ENCODE measurements around the gene NLGN2. TPM values are rescaled to one million over a fixed set of nuclear protein-coding genes. Genes with fewer than 3 reads are reported as not detected.

NLGN2 gene
- polyA plus RNA-seq, 4 donors, result 22.8 to 32.6 (median 24.9) TPM

GRCh38 chr17:7460850-7461660 is 53.4 kb downstream of the NLGN2 start:
- DNase-seq (ENCODE audit: low read depth in 4 of 4, low spot score in 3 of 4), result no peak

- DNase-seq (ENCODE audit: low read depth in 4 of 4, low spot score in 3 of 4), result no peak
Observed at GRCh38 chr17:7462474-7463371, 55.1 kb downstream of the NLGN2 start.

- DNase-seq (ENCODE audit: low read depth in 4 of 4, low spot score in 3 of 4), result no peak
Observed at GRCh38 chr17:7463372-7463846, 55.8 kb downstream of the NLGN2 start.

- no peak for DNase-seq (ENCODE audit: low read depth in 4 of 4, low spot score in 3 of 4)
Observed at GRCh38 chr17:7464081-7464480, 56.4 kb downstream of the NLGN2 start.

GRCh38 chr17:7465597-7466275 is 58.1 kb downstream of the NLGN2 start:
- no peak for DNase-seq (ENCODE audit: low read depth in 4 of 4, low spot score in 3 of 4)

- DNase-seq (ENCODE audit: low read depth in 4 of 4, low spot score in 3 of 4), result no peak
Observed at GRCh38 chr17:7466318-7466638, 58.6 kb downstream of the NLGN2 start.

- DNase-seq (ENCODE audit: low read depth in 4 of 4, low spot score in 3 of 4), result no peak
Observed at GRCh38 chr17:7466639-7467341, 59.1 kb downstream of the NLGN2 start.

GRCh38 chr17:7467498-7467897 is 59.9 kb downstream of the NLGN2 start:
- no peak for DNase-seq (ENCODE audit: low read depth in 4 of 4, low spot score in 3 of 4)

- no peak for DNase-seq (ENCODE audit: low read depth in 4 of 4, low spot score in 3 of 4)
Observed at GRCh38 chr17:7468290-7468689, 60.6 kb downstream of the NLGN2 start.

- no peak for DNase-seq (ENCODE audit: low read depth in 4 of 4, low spot score in 3 of 4)
Observed at GRCh38 chr17:7468804-7469389, 61.3 kb downstream of the NLGN2 start.

Other genes starting within 250 kb of the NLGN2 start
- 1 to 10 TPM; 4.6 to 8.1 (median 5.2) TPM for gene ASGR1, start 228.5 kb upstream of the NLGN2 start, polyA plus RNA-seq (ENCODE audit: insufficient read length in 4 of 4)
- gene DLG4, start 188.0 kb upstream of the NLGN2 start, polyA plus RNA-seq (ENCODE audit: insufficient read length in 4 of 4), result 10 to 100 TPM; 30.3 to 40.3 (median 32.9) TPM
- gene ACADVL, start 187.9 kb upstream of the NLGN2 start, polyA plus RNA-seq (ENCODE audit: insufficient read length in 4 of 4), result 100 to 1,000 TPM; 421 to 519 (median 462) TPM
- 10 to 100 TPM; 49.9 to 65.1 (median 50.9) TPM for gene DVL2, start 173.3 kb upstream of the NLGN2 start, polyA plus RNA-seq (ENCODE audit: insufficient read length in 4 of 4)
- 10 to 100 TPM; 57.4 to 66.4 (median 60.9) TPM for gene PHF23, start 168.4 kb upstream of the NLGN2 start, polyA plus RNA-seq (ENCODE audit: insufficient read length in 4 of 4)
- gene GABARAP, start 165.4 kb upstream of the NLGN2 start, polyA plus RNA-seq (ENCODE audit: insufficient read length in 4 of 4), result 100 to 1,000 TPM; 389 to 496 (median 451) TPM
- 100 to 1,000 TPM; 147 to 167 (median 159) TPM for gene CTDNEP1, start 156.1 kb upstream of the NLGN2 start, polyA plus RNA-seq (ENCODE audit: insufficient read length in 4 of 4)
- 10 to 100 TPM; 40.3 to 55.8 (median 50.5) TPM for gene ELP5, start 155.6 kb upstream of the NLGN2 start, polyA plus RNA-seq (ENCODE audit: insufficient read length in 4 of 4)
- 10 to 100 TPM; 45.0 to 66.0 (median 51.8) TPM for gene CLDN7, start 145.4 kb upstream of the NLGN2 start, polyA plus RNA-seq (ENCODE audit: insufficient read length in 4 of 4)
- gene SLC2A4, start 126.1 kb upstream of the NLGN2 start, polyA plus RNA-seq (ENCODE audit: insufficient read length in 4 of 4), result 1 to 10 TPM; 1.8 to 2.9 (median 2.5) TPM
- gene YBX2, start 113.2 kb upstream of the NLGN2 start, polyA plus RNA-seq (ENCODE audit: insufficient read length in 4 of 4), result 1 to 10 TPM; 2.9 to 4.2 (median 3.4) TPM
- 100 to 1,000 TPM; 297 to 355 (median 333) TPM for gene EIF5A, start 100.2 kb upstream of the NLGN2 start, polyA plus RNA-seq (ENCODE audit: insufficient read length in 4 of 4)
- 100 to 1,000 TPM in 2 of 4 donors, 10 to 100 TPM in 2; 86.3 to 106 (median 99.6) TPM for gene GPS2, start 92.5 kb upstream of the NLGN2 start, polyA plus RNA-seq (ENCODE audit: insufficient read length in 4 of 4)
- gene NEURL4, start 78.5 kb upstream of the NLGN2 start, polyA plus RNA-seq (ENCODE audit: insufficient read length in 4 of 4), result 10 to 100 TPM; 28.3 to 33.3 (median 30.7) TPM
- 1 to 10 TPM; 5.7 to 9.1 (median 6.0) TPM for gene ACAP1, start 71.3 kb upstream of the NLGN2 start, polyA plus RNA-seq (ENCODE audit: insufficient read length in 4 of 4)
- gene KCTD11, start 55.7 kb upstream of the NLGN2 start, polyA plus RNA-seq (ENCODE audit: insufficient read length in 4 of 4), result 10 to 100 TPM; 12.4 to 13.6 (median 12.9) TPM
- not detected for gene TMEM95, start 52.7 kb upstream of the NLGN2 start, polyA plus RNA-seq (ENCODE audit: insufficient read length in 4 of 4)
- 1 to 10 TPM; 3.2 to 7.2 (median 4.5) TPM for gene TNK1, start 26.8 kb upstream of the NLGN2 start, polyA plus RNA-seq (ENCODE audit: insufficient read length in 4 of 4)
- gene PLSCR3, start 13.3 kb upstream of the NLGN2 start, polyA plus RNA-seq (ENCODE audit: insufficient read length in 4 of 4), result 10 to 100 TPM; 30.5 to 46.3 (median 38.1) TPM
- 100 to 1,000 TPM in 1 of 4 donors, 10 to 100 TPM in 3; 78.9 to 105 (median 86.2) TPM for gene TMEM256, start 3.7 kb upstream of the NLGN2 start, polyA plus RNA-seq (ENCODE audit: insufficient read length in 4 of 4)
- gene SPEM1, start 12.5 kb downstream of the NLGN2 start, polyA plus RNA-seq (ENCODE audit: insufficient read length in 4 of 4), result under 1 TPM in 1 of 4 donors, not detected in 3; 0.09 TPM
- gene SPEM2, start 17.8 kb downstream of the NLGN2 start, polyA plus RNA-seq (ENCODE audit: insufficient read length in 4 of 4), result under 1 TPM in 2 of 4 donors, not detected in 2; 0.12 TPM
- gene SPEM3, start 21.0 kb downstream of the NLGN2 start, polyA plus RNA-seq (ENCODE audit: insufficient read length in 4 of 4), result not detected
- gene TMEM102, start 27.6 kb downstream of the NLGN2 start, polyA plus RNA-seq (ENCODE audit: insufficient read length in 4 of 4), result 1 to 10 TPM; 3.6 to 5.6 (median 4.3) TPM
- gene FGF11, start 31.7 kb downstream of the NLGN2 start, polyA plus RNA-seq (ENCODE audit: insufficient read length in 4 of 4), result 1 to 10 TPM; 6.0 to 8.6 (median 7.8) TPM
- 10 to 100 TPM; 10.1 to 11.7 (median 11.3) TPM for gene CHRNB1, start 37.2 kb downstream of the NLGN2 start, polyA plus RNA-seq (ENCODE audit: insufficient read length in 4 of 4)
- gene ZBTB4, start 71.8 kb downstream of the NLGN2 start, polyA plus RNA-seq (ENCODE audit: insufficient read length in 4 of 4), result 10 to 100 TPM; 38.6 to 47.4 (median 44.3) TPM
- gene SLC35G6, start 73.6 kb downstream of the NLGN2 start, polyA plus RNA-seq (ENCODE audit: insufficient read length in 4 of 4), result under 1 TPM in 3 of 4 donors, not detected in 1; 0.16 to 0.22 (median 0.21) TPM
- gene POLR2A, start 76.5 kb downstream of the NLGN2 start, polyA plus RNA-seq (ENCODE audit: insufficient read length in 4 of 4), result 100 to 1,000 TPM; 117 to 158 (median 121) TPM
- 10 to 100 TPM; 25.3 to 32.5 (median 29.0) TPM for gene TNFSF12, start 141.2 kb downstream of the NLGN2 start, polyA plus RNA-seq (ENCODE audit: insufficient read length in 4 of 4)
- 10 to 100 TPM; 13.2 to 17.8 (median 14.3) TPM for gene TNFSF13, start 150.9 kb downstream of the NLGN2 start, polyA plus RNA-seq (ENCODE audit: insufficient read length in 4 of 4)
- gene SENP3, start 154.1 kb downstream of the NLGN2 start, polyA plus RNA-seq (ENCODE audit: insufficient read length in 4 of 4), result 10 to 100 TPM; 68.1 to 81.1 (median 78.1) TPM
- 10 to 100 TPM; 43.0 to 78.7 (median 53.9) TPM for gene CD68, start 171.8 kb downstream of the NLGN2 start, polyA plus RNA-seq (ENCODE audit: insufficient read length in 4 of 4)
- 100 to 1,000 TPM; 110 to 122 (median 119) TPM for gene MPDU1, start 176.0 kb downstream of the NLGN2 start, polyA plus RNA-seq (ENCODE audit: insufficient read length in 4 of 4)
- 1 to 10 TPM; 3.3 to 4.3 (median 4.0) TPM for gene SOX15, start 182.2 kb downstream of the NLGN2 start, polyA plus RNA-seq (ENCODE audit: insufficient read length in 4 of 4)
- gene FXR2, start 207.1 kb downstream of the NLGN2 start, polyA plus RNA-seq (ENCODE audit: insufficient read length in 4 of 4), result 10 to 100 TPM; 46.5 to 54.2 (median 46.9) TPM
- 100 to 1,000 TPM; 124 to 145 (median 139) TPM for gene SAT2, start 220.0 kb downstream of the NLGN2 start, polyA plus RNA-seq (ENCODE audit: insufficient read length in 4 of 4)
- 1 to 10 TPM; 3.5 to 5.7 (median 4.0) TPM for gene SHBG, start 222.3 kb downstream of the NLGN2 start, polyA plus RNA-seq (ENCODE audit: insufficient read length in 4 of 4)
- 10 to 100 TPM; 18.6 to 26.1 (median 21.2) TPM for gene ATP1B2, start 243.1 kb downstream of the NLGN2 start, polyA plus RNA-seq (ENCODE audit: insufficient read length in 4 of 4)